Liver (tissue), 9 donors: ENCODE data around the gene CCDC51. TPM values are rescaled to one million over a fixed set of nuclear protein-coding genes. Genes with fewer than 3 reads are reported as not detected.

Experiments used
- DNase-seq: peaks from one replicate; pipeline ENCODE4 v3.0.0-alpha.2; 2017; ENCODE audit warnings: low spot score
- H3K27ac ChIP-seq, 2 donors: one replicate each; pipeline ENCODE4 v1.7.0; 2013; ENCODE audit warnings: inconsistent platforms in 2 of 2, low read length in 2 of 2, control low read depth in 1 of 2, low read depth in 1 of 2, mild to moderate bottlenecking in 1 of 2
- H3K27me3 ChIP-seq, 4 donors: one replicate each; pipeline versions ENCODE4 v1.6.1 to v1.7.0; 2013; ENCODE audit warnings: low read length in 3 of 4, inconsistent platforms in 1 of 4, mild to moderate bottlenecking in 1 of 4, moderate library complexity in 1 of 4; ENCODE audit not compliant: control insufficient read depth in 4 of 4, insufficient read depth in 4 of 4
- H3K36me3 ChIP-seq, 4 donors: one replicate each; pipeline versions ENCODE4 v1.6.1 to v1.7.0; 2013; ENCODE audit warnings: low read length in 3 of 4, mild to moderate bottlenecking in 3 of 4, low read depth in 1 of 4, moderate library complexity in 1 of 4; ENCODE audit not compliant: control insufficient read depth in 4 of 4, insufficient read depth in 3 of 4
- H3K4me1 ChIP-seq, 4 donors: one replicate each; pipeline versions ENCODE4 v1.6.1 to v1.7.0; 2013; ENCODE audit warnings: low read length in 3 of 4, mild to moderate bottlenecking in 3 of 4, moderate library complexity in 1 of 4; ENCODE audit not compliant: control insufficient read depth in 4 of 4, insufficient read depth in 4 of 4
- H3K4me3 ChIP-seq, 3 donors: one replicate each; pipeline versions ENCODE4 v1.6.1 to v1.7.0; 2013; ENCODE audit warnings: low read length in 3 of 3, control low read depth in 1 of 3, low read depth in 1 of 3, mild to moderate bottlenecking in 1 of 3
- H3K9ac ChIP-seq, 2 donors: one replicate each; pipeline ENCODE4 v1.7.0; 2013; ENCODE audit warnings: low read length in 2 of 2, mild to moderate bottlenecking in 2 of 2, moderate library complexity in 2 of 2, control low read depth in 1 of 2, low read depth in 1 of 2
- H3K9me3 ChIP-seq, 4 donors: one replicate each; pipeline versions ENCODE4 v1.6.1 to v1.7.0; 2013; ENCODE audit warnings: low read length in 3 of 4; ENCODE audit not compliant: control insufficient read depth in 4 of 4
- EGR1 ChIP-seq, 2 donors: IDR thresholded peaks; 2 replicates each; pipeline ENCODE4 v1.6.1; 2016 to 2018; ENCODE audit warnings: antibody characterized with exemption in 2 of 2, low read depth in 2 of 2
- FOXA1 ChIP-seq: IDR thresholded peaks from 2 replicates; pipeline ENCODE4 v1.6.1; 2016; ENCODE audit warnings: antibody characterized with exemption
- FOXA2 ChIP-seq: IDR thresholded peaks from 2 replicates; pipeline ENCODE4 v1.6.1; 2016; ENCODE audit warnings: antibody characterized with exemption
- GABPA ChIP-seq, 2 donors: IDR thresholded peaks in 1 of 2; conservative IDR thresholded peaks in 1 of 2; 2 replicates each; pipeline ENCODE4 v1.6.1; 2016; ENCODE audit warnings: antibody characterized with exemption in 2 of 2, mild to moderate bottlenecking in 1 of 2, moderate library complexity in 1 of 2
- HNF4A ChIP-seq, 2 donors: conservative IDR thresholded peaks; 2 replicates each; pipeline ENCODE4 v1.6.1; 2016; ENCODE audit warnings: antibody characterized with exemption in 2 of 2, mild to moderate bottlenecking in 2 of 2
- HNF4G ChIP-seq: IDR thresholded peaks from 2 replicates; pipeline ENCODE4 v1.6.1; 2016; ENCODE audit warnings: antibody characterized with exemption
- JUND ChIP-seq, 2 donors: IDR thresholded peaks; 2 replicates each; pipeline ENCODE4 v1.6.1; 2016; ENCODE audit warnings: antibody characterized with exemption in 2 of 2
- NR2F2 ChIP-seq: IDR thresholded peaks from 2 replicates; pipeline ENCODE4 v1.6.1; 2016; ENCODE audit warnings: antibody characterized with exemption
- RAD21 ChIP-seq, 2 donors: IDR thresholded peaks; 2 replicates each; pipeline ENCODE4 v1.6.1; 2016; ENCODE audit warnings: antibody characterized with exemption in 2 of 2, mild to moderate bottlenecking in 2 of 2
- RXRA ChIP-seq, 2 donors: IDR thresholded peaks; 2 replicates each; pipeline ENCODE4 v1.6.1; 2017 to 2018; ENCODE audit warnings: antibody characterized with exemption in 2 of 2, mild to moderate bottlenecking in 1 of 2
- SP1 ChIP-seq: IDR thresholded peaks from 2 replicates; pipeline ENCODE4 v1.6.1; 2018; ENCODE audit warnings: antibody characterized with exemption, mild to moderate bottlenecking
- TAF1 ChIP-seq: conservative IDR thresholded peaks from 2 replicates; pipeline ENCODE4 v1.6.1; 2016; ENCODE audit warnings: antibody characterized with exemption, mild to moderate bottlenecking
- YY1 ChIP-seq: IDR thresholded peaks from 2 replicates; pipeline ENCODE4 v1.6.1; 2016; ENCODE audit warnings: antibody characterized with exemption, mild to moderate bottlenecking
- WGBS: extraction: QIAGEN DNeasy Blood & Tissue Kit; methylation state at CpG from one replicate; pipeline ENCODE4 v1.1.7; 2013; 5-methylcytosine and 5-hydroxymethylcytosine counted together
- polyA plus RNA-seq, 2 donors: library from polyadenylated mRNA; stranded (reverse) in 1 of 2; unstranded in 1 of 2; fragments of 200-250 nt in 1 of 2; fragments of >200 nt in 1 of 2; fragmentation: Nextera tagmentation in 1 of 2; extraction: Ambion mirVana in 1 of 2; gene quantifications; one replicate each; pipeline versions ENCODE4 v1.2.1 to v1.2.3, GENCODE V29; 2013 to 2015
- total RNA-seq, 2 donors: library from RNA; depleted of rRNA; stranded (reverse); fragments of >200 nt; gene quantifications; one replicate each; pipeline ENCODE4 v1.2.3, GENCODE V29; 2014
- TF ChIP-seq, protein P1 (sequence below): IDR thresholded peaks from 2 replicates; pipeline ENCODE4 v1.6.1; 2016; ENCODE audit warnings: antibody characterized with exemption
- TF ChIP-seq, protein P2 (sequence below): IDR thresholded peaks from 2 replicates; pipeline ENCODE4 v1.6.1; 2016; ENCODE audit warnings: antibody characterized with exemption
- TF ChIP-seq, protein P3 (sequence below): fragments of 150-350 bp; IDR thresholded peaks from 2 replicates; pipeline ENCODE4 v1.5.1; 2017; ENCODE audit warnings: improper control_type of control experiment, low read depth, low read length; ENCODE audit not compliant: missing input control
- TF ChIP-seq, protein P4 (sequence below): IDR thresholded peaks from 2 replicates; pipeline ENCODE4 v1.6.1; 2016; ENCODE audit warnings: antibody characterized with exemption, mild to moderate bottlenecking
- TF ChIP-seq, protein P5 (sequence below): IDR thresholded peaks from 2 replicates; pipeline ENCODE4 v1.6.1; 2016; ENCODE audit warnings: antibody characterized with exemption
- donor health status: healthy.
- donor health status: healthy.
- donor health status: healthy.
- donor health status: healthy.
- donor health status: healthy.

CCDC51 gene
- total and polyA plus RNA-seq, 4 donors = 7.9 to 13.7 (median 11.0) TPM

DNA sequence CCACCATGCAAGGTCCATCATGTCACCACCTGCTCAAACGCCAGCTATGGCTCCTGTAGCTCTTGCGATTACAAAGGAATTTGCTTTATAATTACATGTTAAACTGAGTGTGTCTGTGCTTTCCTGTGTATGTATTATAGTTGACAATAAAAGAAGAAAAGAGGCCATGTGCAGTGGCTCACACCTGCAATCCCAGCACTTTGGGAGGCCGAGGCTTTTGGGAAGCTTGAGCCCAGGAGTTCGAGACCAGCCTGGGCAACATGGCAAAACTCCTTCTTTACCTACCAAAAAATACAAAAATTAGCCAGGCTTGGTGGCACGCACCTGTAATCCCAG lies 33.7 kb upstream of the CCDC51 start:
- H3K9me3 ChIP-seq = no peaks in the 10 kb centered on the region
- H3K27ac ChIP-seq = peak overlapping the region; percentile 92 to 98
- no peaks in the 10 kb centered on the region for H3K27me3 ChIP-seq
- H3K4me3 ChIP-seq = no peak overlapping the region
- H3K4me1 ChIP-seq = peaks cover 18 to 37% (median 33%) of the 10 kb centered on the region in 4 donors
- no peak overlapping the region for H3K9ac ChIP-seq
- TF ChIP-seq, protein P1, sequence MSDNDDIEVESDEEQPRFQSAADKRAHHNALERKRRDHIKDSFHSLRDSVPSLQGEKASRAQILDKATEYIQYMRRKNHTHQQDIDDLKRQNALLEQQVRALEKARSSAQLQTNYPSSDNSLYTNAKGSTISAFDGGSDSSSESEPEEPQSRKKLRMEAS = no peak
- no peak for TF ChIP-seq SP1
- no peak for TF ChIP-seq HNF4G
- TF ChIP-seq, protein P2, sequence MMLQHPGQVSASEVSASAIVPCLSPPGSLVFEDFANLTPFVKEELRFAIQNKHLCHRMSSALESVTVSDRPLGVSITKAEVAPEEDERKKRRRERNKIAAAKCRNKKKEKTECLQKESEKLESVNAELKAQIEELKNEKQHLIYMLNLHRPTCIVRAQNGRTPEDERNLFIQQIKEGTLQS = no peak
- TF ChIP-seq RAD21 (IDR thresholded peaks at IDR 0.05) = no peak
- TF ChIP-seq, protein P3, sequence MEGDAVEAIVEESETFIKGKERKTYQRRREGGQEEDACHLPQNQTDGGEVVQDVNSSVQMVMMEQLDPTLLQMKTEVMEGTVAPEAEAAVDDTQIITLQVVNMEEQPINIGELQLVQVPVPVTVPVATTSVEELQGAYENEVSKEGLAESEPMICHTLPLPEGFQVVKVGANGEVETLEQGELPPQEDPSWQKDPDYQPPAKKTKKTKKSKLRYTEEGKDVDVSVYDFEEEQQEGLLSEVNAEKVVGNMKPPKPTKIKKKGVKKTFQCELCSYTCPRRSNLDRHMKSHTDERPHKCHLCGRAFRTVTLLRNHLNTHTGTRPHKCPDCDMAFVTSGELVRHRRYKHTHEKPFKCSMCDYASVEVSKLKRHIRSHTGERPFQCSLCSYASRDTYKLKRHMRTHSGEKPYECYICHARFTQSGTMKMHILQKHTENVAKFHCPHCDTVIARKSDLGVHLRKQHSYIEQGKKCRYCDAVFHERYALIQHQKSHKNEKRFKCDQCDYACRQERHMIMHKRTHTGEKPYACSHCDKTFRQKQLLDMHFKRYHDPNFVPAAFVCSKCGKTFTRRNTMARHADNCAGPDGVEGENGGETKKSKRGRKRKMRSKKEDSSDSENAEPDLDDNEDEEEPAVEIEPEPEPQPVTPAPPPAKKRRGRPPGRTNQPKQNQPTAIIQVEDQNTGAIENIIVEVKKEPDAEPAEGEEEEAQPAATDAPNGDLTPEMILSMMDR = no peak
- TF ChIP-seq GABPA (IDR thresholded peaks at IDR 0.05 in 1 of 2, conservative IDR thresholded peaks at IDR 0.05 in 1 of 2) = no peak
- TF ChIP-seq FOXA1 = no peak
- TF ChIP-seq FOXA2 = no peak
- TF ChIP-seq RXRA (IDR thresholded peaks at IDR 0.05) = no peak
- DNase-seq = no peak
- WGBS = 75% methylated on average over 5 of the region's 5 CpGs
- H3K36me3 ChIP-seq = peaks cover 0 to 5% (median 0%) of the 10 kb centered on the region in 4 donors

DNA sequence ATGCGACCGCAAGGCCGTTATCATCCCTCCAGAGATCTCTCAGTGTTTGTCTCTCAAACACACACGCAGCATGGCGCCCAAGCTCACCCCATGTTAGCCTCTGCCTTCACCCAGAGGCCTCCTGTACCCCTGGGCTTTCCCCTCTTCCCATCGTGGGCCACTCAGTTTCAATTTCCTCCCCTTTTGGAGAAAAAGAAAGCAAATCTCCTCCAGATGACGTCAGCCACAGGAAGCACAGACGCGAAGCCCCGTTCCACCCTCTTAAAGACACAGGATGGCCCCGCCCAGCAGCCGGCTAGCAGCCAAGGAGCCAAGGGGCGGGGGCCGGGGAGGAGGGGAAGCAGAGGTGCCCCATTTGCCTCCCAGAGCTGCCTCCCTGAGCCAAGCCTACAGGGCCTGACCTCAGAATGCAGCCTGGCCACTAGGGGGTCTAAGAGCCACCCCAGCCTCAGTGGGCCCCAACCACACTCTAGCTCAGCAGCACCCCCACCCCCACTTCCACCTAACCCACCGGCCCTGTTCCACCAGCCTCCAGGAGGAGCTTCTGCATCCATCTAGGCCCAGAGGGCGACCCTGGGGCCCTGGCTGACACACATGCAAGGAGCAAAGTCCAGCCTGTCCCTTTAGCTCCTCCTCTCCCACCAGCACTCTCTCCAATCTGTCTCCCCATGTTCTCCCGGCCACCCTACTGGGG lies 33.2 kb upstream of the CCDC51 start:
- Histone ChIP-seq H3K4me3 (peak overlapping the region; percentile 66 to 89 (median 88)), H3K9ac (peak overlapping the region; percentile 65 to 97), H3K9me3 (no peaks in the 10 kb centered on the region), H3K27me3 (no peaks in the 10 kb centered on the region), H3K4me1 (peaks cover 20 to 43% (median 38%) of the 10 kb centered on the region in 4 donors), H3K36me3 (peaks cover 0 to 5% (median 0%) of the 10 kb centered on the region in 4 donors), H3K27ac (peak overlapping the region; percentile 92 to 98)
- TF ChIP-seq RXRA (IDR thresholded peaks at IDR 0.05) (peak; percentile 58 to 66), HNF4A (conservative IDR thresholded peaks at IDR 0.05) (peak; percentile 94), FOXA2 (no peak), RAD21 (IDR thresholded peaks at IDR 0.05) (peak in 1 of 2 donors; percentile 37), GABPA (IDR thresholded peaks at IDR 0.05 in 1 of 2, conservative IDR thresholded peaks at IDR 0.05 in 1 of 2) (peak in 1 of 2 donors; percentile 74), FOXA1 (no peak), EGR1 (IDR thresholded peaks at IDR 0.05; ENCODE audit: low read depth in 2 of 2) (no peak), NR2F2 (peak; percentile 53), YY1 (peak; percentile 66), HNF4G (peak; percentile 94), TAF1 (peak; percentile 67), JUND (IDR thresholded peaks at IDR 0.05) (peak; percentile 92 to 96), SP1 (peak; percentile 97)
- TF ChIP-seq, protein P4, sequence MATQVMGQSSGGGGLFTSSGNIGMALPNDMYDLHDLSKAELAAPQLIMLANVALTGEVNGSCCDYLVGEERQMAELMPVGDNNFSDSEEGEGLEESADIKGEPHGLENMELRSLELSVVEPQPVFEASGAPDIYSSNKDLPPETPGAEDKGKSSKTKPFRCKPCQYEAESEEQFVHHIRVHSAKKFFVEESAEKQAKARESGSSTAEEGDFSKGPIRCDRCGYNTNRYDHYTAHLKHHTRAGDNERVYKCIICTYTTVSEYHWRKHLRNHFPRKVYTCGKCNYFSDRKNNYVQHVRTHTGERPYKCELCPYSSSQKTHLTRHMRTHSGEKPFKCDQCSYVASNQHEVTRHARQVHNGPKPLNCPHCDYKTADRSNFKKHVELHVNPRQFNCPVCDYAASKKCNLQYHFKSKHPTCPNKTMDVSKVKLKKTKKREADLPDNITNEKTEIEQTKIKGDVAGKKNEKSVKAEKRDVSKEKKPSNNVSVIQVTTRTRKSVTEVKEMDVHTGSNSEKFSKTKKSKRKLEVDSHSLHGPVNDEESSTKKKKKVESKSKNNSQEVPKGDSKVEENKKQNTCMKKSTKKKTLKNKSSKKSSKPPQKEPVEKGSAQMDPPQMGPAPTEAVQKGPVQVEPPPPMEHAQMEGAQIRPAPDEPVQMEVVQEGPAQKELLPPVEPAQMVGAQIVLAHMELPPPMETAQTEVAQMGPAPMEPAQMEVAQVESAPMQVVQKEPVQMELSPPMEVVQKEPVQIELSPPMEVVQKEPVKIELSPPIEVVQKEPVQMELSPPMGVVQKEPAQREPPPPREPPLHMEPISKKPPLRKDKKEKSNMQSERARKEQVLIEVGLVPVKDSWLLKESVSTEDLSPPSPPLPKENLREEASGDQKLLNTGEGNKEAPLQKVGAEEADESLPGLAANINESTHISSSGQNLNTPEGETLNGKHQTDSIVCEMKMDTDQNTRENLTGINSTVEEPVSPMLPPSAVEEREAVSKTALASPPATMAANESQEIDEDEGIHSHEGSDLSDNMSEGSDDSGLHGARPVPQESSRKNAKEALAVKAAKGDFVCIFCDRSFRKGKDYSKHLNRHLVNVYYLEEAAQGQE = peak; percentile 17
- TF ChIP-seq, protein P3 = no peak
- TF ChIP-seq, protein P1 = peak; percentile 41
- TF ChIP-seq, protein P2 = peak; percentile 55
- TF ChIP-seq, protein P5, sequence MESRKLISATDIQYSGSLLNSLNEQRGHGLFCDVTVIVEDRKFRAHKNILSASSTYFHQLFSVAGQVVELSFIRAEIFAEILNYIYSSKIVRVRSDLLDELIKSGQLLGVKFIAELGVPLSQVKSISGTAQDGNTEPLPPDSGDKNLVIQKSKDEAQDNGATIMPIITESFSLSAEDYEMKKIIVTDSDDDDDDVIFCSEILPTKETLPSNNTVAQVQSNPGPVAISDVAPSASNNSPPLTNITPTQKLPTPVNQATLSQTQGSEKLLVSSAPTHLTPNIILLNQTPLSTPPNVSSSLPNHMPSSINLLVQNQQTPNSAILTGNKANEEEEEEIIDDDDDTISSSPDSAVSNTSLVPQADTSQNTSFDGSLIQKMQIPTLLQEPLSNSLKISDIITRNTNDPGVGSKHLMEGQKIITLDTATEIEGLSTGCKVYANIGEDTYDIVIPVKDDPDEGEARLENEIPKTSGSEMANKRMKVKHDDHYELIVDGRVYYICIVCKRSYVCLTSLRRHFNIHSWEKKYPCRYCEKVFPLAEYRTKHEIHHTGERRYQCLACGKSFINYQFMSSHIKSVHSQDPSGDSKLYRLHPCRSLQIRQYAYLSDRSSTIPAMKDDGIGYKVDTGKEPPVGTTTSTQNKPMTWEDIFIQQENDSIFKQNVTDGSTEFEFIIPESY = peak; percentile 39
- 3% methylated on average over 17 of the region's 17 CpGs for WGBS
- peak; percentile 94 for DNase-seq
